Kidney (tissue), 14 donors: ENCODE data around the gene CDK14. TPM values are rescaled to one million over a fixed set of nuclear protein-coding genes. Genes with fewer than 3 reads are reported as not detected.

Experiments
- DNase-seq, 5 donors: peaks; one replicate each; pipeline ENCODE4 v3.0.0-alpha.2; 2013 to 2020
- FAIRE-seq: peaks from 2 replicates; lab custom pipeline; 2012; peaks lifted over from hg19 to GRCh38; lab: Jason Lieb, UNC
- H3K27ac ChIP-seq, 2 donors: one replicate each; pipeline ENCODE4 v1.7.0; 2013; ENCODE audit warnings: low read depth in 2 of 2, low read length in 2 of 2, inconsistent platforms in 1 of 2
- H3K27me3 ChIP-seq: one replicate; pipeline ENCODE4 v1.7.1; 2013; ENCODE audit warnings: low read length, inconsistent platforms; ENCODE audit not compliant: control insufficient read depth, insufficient read depth
- H3K36me3 ChIP-seq, 3 donors: one replicate each; pipeline versions ENCODE4 v1.7.0 to v1.7.1; 2013; ENCODE audit warnings: low read length in 3 of 3, control low read depth in 1 of 3, inconsistent platforms in 1 of 3; ENCODE audit not compliant: insufficient read depth in 3 of 3, control insufficient read depth in 2 of 3
- H3K4me1 ChIP-seq, 3 donors: one replicate each; pipeline versions ENCODE4 v1.7.0 to v1.7.1; 2013; ENCODE audit warnings: low read length in 3 of 3, inconsistent platforms in 1 of 3, low read depth in 1 of 3; ENCODE audit not compliant: control insufficient read depth in 2 of 3, insufficient read depth in 2 of 3
- H3K4me3 ChIP-seq, 3 donors: one replicate each; pipeline versions ENCODE4 v1.7.0 to v1.8.1; 2013; ENCODE audit warnings: low read length in 3 of 3, control low read depth in 1 of 3, inconsistent platforms in 1 of 3
- H3K9ac ChIP-seq, 3 donors: one replicate each; pipeline versions ENCODE4 v1.7.0 to v1.7.1; 2013; ENCODE audit warnings: low read length in 3 of 3, control low read depth in 1 of 3, inconsistent platforms in 1 of 3
- H3K9me3 ChIP-seq, 3 donors: one replicate each; pipeline versions ENCODE4 v1.7.0 to v1.7.1; 2013; ENCODE audit warnings: low read length in 3 of 3, control low read depth in 1 of 3, inconsistent platforms in 1 of 3; ENCODE audit not compliant: control insufficient read depth in 2 of 3, insufficient read depth in 1 of 3
- CTCF ChIP-seq: IDR thresholded peaks from 3 replicates; pipeline ENCODE4 v1.5.1; 2012; ENCODE audit warnings: mild to moderate bottlenecking, moderate library complexity, borderline replicate concordance; ENCODE audit not compliant: insufficient read depth; ENCODE audit errors: extremely low read depth
- intact Hi-C: fragments of 100-400 bp; cut with DNase I; formaldehyde crosslinking; loops from one replicate; pipeline ENCODE4 v1.11.1; 2022
- polyA plus RNA-seq: library from polyadenylated mRNA; stranded (reverse); fragments of 350-450 nt; fragmentation: Illumina TruSeq; extraction: RNeasy Lipid Tissue Mini Kit (QIAGEN cat#74804); gene quantifications from one replicate; pipeline ENCODE4 v1.2.3, GENCODE V29; 2014; ENCODE audit warnings: low read depth, low replicate concordance; ENCODE audit not compliant: insufficient read depth
- total RNA-seq: library from RNA; stranded (reverse); fragmentation: NEBNext Ultra II Directional; extraction: Animal tissue kit (Norgen Biotek cat#: 25700); gene quantifications from one replicate; pipeline ENCODE4 v1.2.1, GENCODE V29; 2021
- donor health status: control.
- donor health status: control.
- donor health status: control.
- donor health status: control.
- donor health status: control.
- donor health status: DM: yes; HTN: yes; CAD: no.
- donor health status: Normal renal cell carcinoma (clear cell type).

Gene CDK14
- total and polyA plus RNA-seq, 2 donors from 2014 or later: 11.9 to 33.9 TPM

- no peak for TF ChIP-seq CTCF
- H3K4me1 ChIP-seq: no peaks in the 10 kb centered on the region
- no peaks in the 10 kb centered on the region for H3K9me3 ChIP-seq
- intact Hi-C loops: no loop called here
- DNase-seq (no peak), FAIRE-seq (no peak)
- no peak overlapping the region for H3K9ac ChIP-seq
- no peaks in the 10 kb centered on the region for H3K27me3 ChIP-seq
- H3K27ac ChIP-seq: no peak overlapping the region
- no peaks in the 10 kb centered on the region for H3K36me3 ChIP-seq
- no peak overlapping the region for H3K4me3 ChIP-seq
Observed at GRCh38 chr7:90900628-90901356, 304.7 kb downstream of the CDK14 start.

GRCh38 chr7:90903841-90904240 lies 307.7 kb downstream of the CDK14 start:
- Histone ChIP-seq H3K27me3 (no peaks in the 10 kb centered on the region), H3K36me3 (no peaks in the 10 kb centered on the region), H3K9ac (no peak overlapping the region), H3K4me1 (no peaks in the 10 kb centered on the region), H3K4me3 (no peak overlapping the region), H3K27ac (no peak overlapping the region), H3K9me3 (no peaks in the 10 kb centered on the region)
- FAIRE-seq: no peak
- intact Hi-C loops: no loop called here
- DNase-seq: no peak
- no peak for TF ChIP-seq CTCF

GRCh38 chr7:90910136-90910535 lies 314.0 kb downstream of the CDK14 start:
- no peak for TF ChIP-seq CTCF
- no peak for DNase-seq
- FAIRE-seq: no peak
- H3K4me3 ChIP-seq: no peak overlapping the region
- no peaks in the 10 kb centered on the region for H3K36me3 ChIP-seq
- H3K4me1 ChIP-seq: no peaks in the 10 kb centered on the region
- H3K27ac ChIP-seq: no peak overlapping the region
- no peaks in the 10 kb centered on the region for H3K27me3 ChIP-seq
- no peak overlapping the region for H3K9ac ChIP-seq
- no peaks in the 10 kb centered on the region for H3K9me3 ChIP-seq
- intact Hi-C loops: no loop called here

- Histone ChIP-seq H3K36me3 (no peaks in the 10 kb centered on the region), H3K4me1 (no peaks in the 10 kb centered on the region), H3K4me3 (no peak overlapping the region), H3K27ac (no peak overlapping the region), H3K9me3 (no peaks in the 10 kb centered on the region), H3K9ac (no peak overlapping the region), H3K27me3 (no peaks in the 10 kb centered on the region)
- TF ChIP-seq CTCF: no peak
- DNase-seq (no peak), FAIRE-seq (no peak)
- intact Hi-C loops: no loop called here
Observed at GRCh38 chr7:90916319-90916718, 320.2 kb downstream of the CDK14 start.
